GM21576 (cell line): ENCODE measurements around the gene LAD1.

Experiments used
- ATAC-seq: cut with Tn5 transposase; IDR thresholded peaks from one replicate; pipeline ENCODE4 v1.9.1; 2021; ENCODE audit warnings: mild to moderate bottlenecking, moderate library complexity; ENCODE audit not compliant: unreplicated experiment

The LAD1 gene

DNA sequence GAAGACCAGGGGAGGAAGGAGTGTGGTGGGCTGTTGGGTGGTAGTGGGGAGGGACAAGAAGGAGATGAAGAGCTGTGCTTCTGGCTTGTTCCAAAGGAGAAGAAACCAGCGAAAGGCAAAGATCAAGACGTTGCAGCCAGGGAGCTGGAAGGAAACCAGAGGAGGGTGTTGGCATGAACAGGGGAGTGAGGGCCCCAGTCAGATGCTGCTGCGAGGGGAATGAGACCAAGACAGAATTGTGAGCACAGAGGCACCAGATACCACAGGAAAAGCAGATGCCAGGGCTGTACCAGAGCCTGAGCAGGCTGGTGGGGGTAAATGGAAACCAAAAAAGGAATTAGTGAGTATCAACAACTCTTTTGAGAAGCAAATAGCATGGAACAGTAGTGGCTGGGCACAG lies 6.0 kb downstream of the LAD1 start:
- no peak for ATAC-seq

GRCh38 chr1:201391651-201392511 lies 7.2 kb downstream of the LAD1 start:
- ATAC-seq = no peak

GRCh38 chr1:201391225-201391624 lies 7.9 kb downstream of the LAD1 start:
- no peak for ATAC-seq

- ATAC-seq = no peak
Observed at GRCh38 chr1:201389051-201389450, 10.1 kb downstream of the LAD1 start.

- ATAC-seq = no peak
Observed at GRCh38 chr1:201386208-201386607, 12.9 kb downstream of the LAD1 start.

GRCh38 chr1:201385299-201385891 lies 13.7 kb downstream of the LAD1 start:
- no peak for ATAC-seq

GRCh38 chr1:201384406-201384782 lies 14.7 kb downstream of the LAD1 start:
- ATAC-seq = no peak

DNA sequence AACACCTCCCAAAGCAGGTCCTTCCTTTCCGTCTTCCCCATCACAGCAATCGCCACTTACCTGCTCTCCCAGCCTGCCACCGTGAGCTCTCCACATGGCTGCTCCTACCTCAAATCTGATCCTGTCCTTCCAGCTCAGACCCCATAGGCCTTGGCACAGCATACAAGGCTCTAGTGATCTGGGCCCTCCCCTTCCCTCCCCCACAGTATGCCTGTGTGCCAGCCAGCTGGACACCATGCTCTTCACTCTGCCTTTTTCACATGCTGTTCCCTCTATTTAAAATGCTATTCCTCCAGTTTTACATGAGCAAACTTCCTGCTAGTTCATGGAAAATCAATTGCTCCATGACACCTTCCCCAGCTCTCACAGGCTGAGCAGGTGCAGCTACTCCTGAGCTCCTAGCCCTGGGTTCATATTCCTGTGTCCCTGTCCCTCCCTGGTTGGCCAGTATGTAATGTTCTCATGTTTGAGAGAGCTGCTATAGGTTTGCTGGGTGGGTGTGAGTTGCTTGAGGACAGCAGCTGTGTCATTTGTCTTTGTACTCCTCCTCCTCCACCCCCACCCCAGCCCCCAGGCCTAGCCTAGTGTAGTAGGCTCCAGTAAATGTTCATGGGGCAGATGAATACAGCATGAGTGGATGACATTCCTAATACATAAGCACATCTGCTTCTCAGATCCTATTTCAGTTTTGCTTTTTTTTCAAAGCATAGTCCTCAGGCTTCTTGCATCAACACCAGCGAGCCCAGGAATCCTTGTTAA lies 15.3 kb downstream of the LAD1 start:
- no peak for ATAC-seq

GRCh38 chr1:201381130-201381529 lies 18.0 kb downstream of the LAD1 start:
- no peak for ATAC-seq

DNA sequence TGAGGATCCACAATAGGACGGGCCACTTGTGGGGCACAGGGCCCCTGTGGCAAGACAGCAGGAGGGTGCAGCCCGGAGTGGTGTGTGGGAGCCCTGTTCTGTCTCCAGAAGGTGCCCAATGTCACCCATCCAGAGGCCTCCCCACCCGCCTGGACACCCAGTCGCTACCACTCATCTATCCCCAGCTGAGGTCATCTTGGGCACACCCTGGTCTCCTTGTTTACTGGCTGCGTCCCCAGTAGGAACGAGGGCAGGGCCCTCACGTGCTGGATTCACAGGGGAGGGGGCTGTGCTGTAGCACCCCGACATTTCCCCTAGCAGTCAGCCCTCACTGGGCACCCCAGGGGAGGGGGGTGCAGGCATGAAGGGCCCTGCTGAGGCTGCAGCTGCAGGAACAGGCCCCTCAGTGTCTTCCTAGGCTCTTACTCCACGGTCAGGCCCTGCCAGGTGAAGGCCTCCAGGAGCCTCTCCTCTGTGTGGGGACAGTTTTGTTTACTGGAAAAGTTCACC lies 19.3 kb downstream of the LAD1 start:
- no peak for ATAC-seq

- ATAC-seq = no peak
Observed at GRCh38 chr1:201378804-201379203, 20.3 kb downstream of the LAD1 start.

- no peak for ATAC-seq
Observed at GRCh38 chr1:201377611-201378092, 21.5 kb downstream of the LAD1 start, which contains the start of gene TNNT2. Gene TNNT2, minus strand, starts transcription at chr1:201377680. Its CDS starts 4,426 bp downstream, at chr1:201373254.

- ATAC-seq = no peak
Observed at GRCh38 chr1:201376464-201377374, 22.4 kb downstream of the LAD1 start.

DNA sequence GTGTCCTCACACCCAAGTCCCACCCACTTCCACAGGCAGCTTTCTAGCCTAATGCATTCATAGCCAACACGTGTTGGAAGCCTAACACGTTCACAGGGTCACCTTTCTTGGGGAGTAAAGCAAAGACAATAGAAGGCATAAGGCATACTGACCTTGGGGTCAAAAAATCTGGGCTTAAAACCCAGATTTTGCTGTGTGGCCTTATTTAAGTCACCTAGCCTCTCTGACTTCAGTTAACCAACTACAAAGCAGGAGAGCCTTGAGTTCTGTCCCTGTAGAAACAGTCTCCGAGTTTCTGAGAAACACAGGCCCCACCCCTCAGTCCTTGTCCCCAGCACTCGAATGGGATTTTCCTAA lies 23.0 kb downstream of the LAD1 start:
- ATAC-seq = no peak

DNA sequence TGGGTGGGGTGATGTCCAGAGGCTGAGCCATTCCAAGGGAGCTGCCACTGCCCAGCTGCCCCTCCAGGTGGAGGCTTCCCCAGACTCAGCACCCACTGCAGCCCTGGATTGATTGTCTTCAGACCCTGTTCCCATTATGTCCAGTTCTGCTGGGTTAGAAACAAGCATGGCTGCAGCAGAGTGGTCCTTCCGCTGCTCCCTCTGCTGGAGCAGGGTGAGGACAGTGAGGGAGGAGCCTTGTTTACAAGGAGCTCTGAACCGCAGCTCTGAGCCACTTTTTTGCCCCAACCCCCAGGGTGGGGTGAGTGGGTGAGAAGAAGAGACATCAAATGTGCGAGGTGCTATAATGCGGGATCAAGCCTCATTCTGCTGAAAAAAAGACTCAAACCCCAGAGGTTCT lies 24.0 kb downstream of the LAD1 start:
- ATAC-seq = no peak

DNA sequence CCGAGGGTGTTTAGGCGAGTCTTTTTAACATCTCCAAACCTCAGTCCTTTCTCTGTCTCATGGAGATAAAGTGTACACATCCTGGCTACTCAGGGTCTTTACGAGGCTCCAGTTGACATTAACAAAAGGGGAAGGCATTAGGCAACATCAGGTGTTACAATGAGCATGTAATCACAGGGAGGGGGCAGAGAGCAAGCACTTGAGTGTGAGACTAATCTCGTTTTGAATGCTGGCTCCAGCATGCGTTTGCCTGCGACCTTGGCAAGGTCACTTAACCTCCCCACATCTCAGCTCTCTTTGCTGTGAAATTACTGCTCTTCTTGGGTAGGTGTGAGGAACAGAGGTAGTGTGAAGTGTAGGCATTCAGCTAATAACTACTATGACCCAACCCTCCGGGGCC lies 24.8 kb downstream of the LAD1 start:
- no peak for ATAC-seq

- no peak for ATAC-seq
Observed at GRCh38 chr1:201371792-201372191, 27.3 kb downstream of the LAD1 start.

DNA sequence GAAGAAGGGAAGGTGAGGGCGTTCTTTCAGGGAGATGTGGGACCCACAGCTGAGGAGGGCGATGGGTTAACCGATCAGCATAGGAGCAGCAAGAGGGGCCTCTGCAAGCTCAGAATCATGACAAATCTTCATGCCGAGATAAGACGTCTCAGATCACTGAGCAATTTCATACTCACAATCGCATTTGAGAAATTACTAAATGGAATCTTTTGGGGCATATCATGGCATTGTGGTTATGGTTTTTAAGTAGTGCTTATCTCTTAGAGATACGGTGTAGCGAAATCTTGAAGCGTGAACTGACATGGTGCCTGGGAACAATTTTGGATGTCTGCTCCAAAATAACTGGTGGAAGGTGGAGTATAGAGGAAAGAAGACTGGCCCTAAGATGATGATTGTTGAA lies 27.8 kb downstream of the LAD1 start:
- ATAC-seq = no peak

- ATAC-seq = no peak
Observed at GRCh38 chr1:201370500-201370899, 28.6 kb downstream of the LAD1 start.

DNA sequence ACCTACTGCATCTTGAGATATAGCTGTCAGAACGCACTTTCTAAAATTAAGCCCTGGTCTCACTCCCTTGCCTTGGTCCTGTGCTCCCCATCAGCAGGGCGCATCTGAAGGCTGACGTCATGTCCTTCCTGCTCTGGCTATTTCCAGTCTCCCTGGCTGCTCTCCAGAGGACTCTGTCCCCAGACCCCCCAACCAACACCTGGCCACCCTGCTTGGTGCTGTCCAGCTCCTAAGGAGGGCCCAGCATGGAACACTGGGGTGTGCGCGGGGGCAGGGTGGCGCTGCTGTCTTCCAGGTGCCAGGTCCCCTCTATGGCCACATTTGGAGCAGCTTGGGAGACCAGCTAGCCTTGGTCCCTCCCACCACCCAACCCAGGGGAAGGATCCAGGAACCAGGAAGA lies 29.9 kb downstream of the LAD1 start:
- no peak for ATAC-seq
